Loucy (cell line): ENCODE data around the gene LAMB3.

Experiments
- H2AFZ ChIP-seq: fragments of 200-600 bp; sonication (generic); 2 replicates; pipeline ENCODE4 v1.6.0; 2016; ENCODE audit warnings: antibody characterized with exemption, mild to moderate bottlenecking, low read length, moderate library complexity
- H3F3A ChIP-seq: fragments of 200-600 bp; 2 replicates; pipeline ENCODE4 v1.6.0; 2016; ENCODE audit warnings: antibody characterized with exemption, low read depth, mild to moderate bottlenecking
- H3K27me3 ChIP-seq: fragments of 200-600 bp; sonication (generic); 2 replicates; pipeline ENCODE4 v1.6.1; 2014; ENCODE audit warnings: low read length, mild to moderate bottlenecking; ENCODE audit not compliant: insufficient read depth, poor library complexity, severe bottlenecking
- H3K36me3 ChIP-seq: fragments of 200-600 bp; sonication (generic); 2 replicates; pipeline ENCODE4 v1.6.1; 2016; ENCODE audit warnings: low read length; ENCODE audit not compliant: insufficient read depth
- H3K4me1 ChIP-seq: fragments of 200-600 bp; sonication (generic); 2 replicates; pipeline ENCODE4 v1.5.1; 2014; ENCODE audit warnings: low read length, mild to moderate bottlenecking; ENCODE audit not compliant: insufficient read depth, poor library complexity, severe bottlenecking
- H3K4me2 ChIP-seq: fragments of 200-600 bp; sonication (generic); 2 replicates; pipeline ENCODE4 v1.6.0; 2014; ENCODE audit warnings: antibody characterized with exemption, low read length, low read depth, mild to moderate bottlenecking; ENCODE audit not compliant: poor library complexity, severe bottlenecking
- H3K4me3 ChIP-seq: fragments of 200-600 bp; sonication (generic); 2 replicates; pipeline ENCODE4 v1.5.1; 2014; ENCODE audit warnings: low read length, mild to moderate bottlenecking, mixed read lengths; ENCODE audit not compliant: poor library complexity, severe bottlenecking
- H3K79me2 ChIP-seq: fragments of 200-600 bp; sonication (generic); 2 replicates; pipeline ENCODE4 v1.6.1; 2014; ENCODE audit warnings: low read length; ENCODE audit not compliant: insufficient read depth
- H3K9ac ChIP-seq: fragments of 200-600 bp; sonication (generic); 2 replicates; pipeline ENCODE4 v1.6.0; 2014; ENCODE audit warnings: mild to moderate bottlenecking, low read depth, low read length, moderate library complexity; ENCODE audit not compliant: poor library complexity, severe bottlenecking
- H3K9me2 ChIP-seq: fragments of 200-600 bp; sonication (generic); replicated peaks from 2 replicates; pipeline ENCODE4 v1.6.1; 2016; ENCODE audit warnings: low read depth, low read length, mixed read lengths
- H3K9me3 ChIP-seq: fragments of 200-600 bp; sonication (generic); 2 replicates; pipeline ENCODE4 v1.6.1; 2014; ENCODE audit warnings: mild to moderate bottlenecking, antibody characterized with exemption, low read length, low read depth; ENCODE audit not compliant: insufficient read depth
- H4K20me1 ChIP-seq: fragments of 200-600 bp; sonication (generic); 2 replicates; pipeline ENCODE4 v1.6.0; 2014; ENCODE audit warnings: antibody characterized with exemption, low read length, mild to moderate bottlenecking; ENCODE audit not compliant: insufficient read depth, poor library complexity, severe bottlenecking
- CTCF ChIP-seq: fragments of 200-600 bp; sonication (generic); conservative IDR thresholded peaks from 2 replicates; pipeline ENCODE4 v1.5.1; 2014; ENCODE audit warnings: mild to moderate bottlenecking, antibody characterized with exemption, low read length
- EZH2phosphoT487 ChIP-seq: fragments of 200-600 bp; IDR thresholded peaks from 2 replicates; pipeline ENCODE4 v1.6.1; 2018; ENCODE audit warnings: antibody characterized with exemption, mild to moderate bottlenecking, moderate library complexity, borderline replicate concordance

Gene LAMB3

DNA sequence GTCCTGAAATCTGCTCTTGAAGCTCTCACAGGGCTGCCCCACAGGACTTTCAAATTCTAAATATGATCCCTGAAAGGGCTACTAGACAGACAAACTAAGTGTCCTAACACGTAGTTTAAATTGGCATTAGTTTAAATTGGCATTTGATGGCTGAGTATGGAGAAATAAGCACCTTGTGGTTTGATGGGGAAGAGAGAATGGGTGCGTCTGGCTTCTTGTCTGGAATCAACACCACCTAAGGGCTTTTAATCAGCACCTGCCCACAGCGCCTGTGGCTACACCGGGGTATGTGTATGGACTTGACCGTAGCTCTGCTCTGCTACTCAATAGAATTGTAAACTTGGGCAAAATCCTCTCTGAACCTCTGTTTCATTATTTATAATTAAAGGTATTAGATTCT, 5.7 kb upstream of the LAMB3 start:
- H3K79me2 ChIP-seq, result no peaks in the 10 kb centered on the region
- no peaks in the 10 kb centered on the region for H4K20me1 ChIP-seq
- no peaks in the 10 kb centered on the region for H3K9me3 ChIP-seq
- H3K4me3 ChIP-seq, result no peak overlapping the region
- H3K4me2 ChIP-seq, result no peak overlapping the region
- H3K4me1 ChIP-seq, result peaks cover 7% of the 10 kb centered on the region
- H3F3A ChIP-seq, result no peaks in the 10 kb centered on the region
- no peak overlapping the region for H2AFZ ChIP-seq
- no peaks in the 10 kb centered on the region for H3K9me2 ChIP-seq
- no peaks in the 10 kb centered on the region for H3K36me3 ChIP-seq
- TF ChIP-seq EZH2phosphoT487, result no peak
- H3K27me3 ChIP-seq, result peaks cover 5% of the 10 kb centered on the region
- no peak overlapping the region for H3K9ac ChIP-seq

GRCh38 chr1:209657140-209657879, 5.1 kb upstream of the LAMB3 start:
- Histone ChIP-seq H3F3A (no peaks in the 10 kb centered on the region), H3K36me3 (no peaks in the 10 kb centered on the region), H3K79me2 (no peaks in the 10 kb centered on the region), H3K4me3 (no peak overlapping the region), H3K4me2 (no peak overlapping the region), H3K9me3 (no peaks in the 10 kb centered on the region), H3K27me3 (peaks cover 5% of the 10 kb centered on the region), H4K20me1 (no peaks in the 10 kb centered on the region), H3K9me2 (no peaks in the 10 kb centered on the region), H3K9ac (no peak overlapping the region), H2AFZ (no peak overlapping the region), H3K4me1 (peaks cover 7% of the 10 kb centered on the region)
- no peak for TF ChIP-seq CTCF
- TF ChIP-seq EZH2phosphoT487, result no peak

- no peak overlapping the region for H3K9ac ChIP-seq
- H4K20me1 ChIP-seq, result no peaks in the 10 kb centered on the region
- H3K4me3 ChIP-seq, result no peak overlapping the region
- peaks cover 12% of the 10 kb centered on the region for H3K4me1 ChIP-seq
- H3K36me3 ChIP-seq, result no peaks in the 10 kb centered on the region
- H3K27me3 ChIP-seq, result peaks cover 5% of the 10 kb centered on the region
- no peaks in the 10 kb centered on the region for H3K9me2 ChIP-seq
- no peaks in the 10 kb centered on the region for H3K9me3 ChIP-seq
- no peak overlapping the region for H2AFZ ChIP-seq
- TF ChIP-seq CTCF (no peak), EZH2phosphoT487 (no peak)
- H3F3A ChIP-seq, result no peaks in the 10 kb centered on the region
- H3K79me2 ChIP-seq, result no peaks in the 10 kb centered on the region
- no peak overlapping the region for H3K4me2 ChIP-seq
Measured at GRCh38 chr1:209655411-209656231, 3.4 kb upstream of the LAMB3 start.
